K562 (cell line): ENCODE data around the gene ANXA3. TPM values are rescaled to one million over a fixed set of nuclear protein-coding genes. Genes with fewer than 3 reads are reported as not detected.

Experiments used
- ATAC-seq: fragments of 200-7000 bp; cut with Tn5 transposase; 3 replicates; pipeline ENCODE4 v1.9.1; 2020; ENCODE audit warnings: moderate library complexity
- BruUV-seq: library from RNA; stranded (reverse); fragments of 400-500 nt; replicated peaks from 2 replicates; lab custom pipeline; 2021; lab: Mats Ljungman, UMichigan
- CTCF ChIA-PET: fragments of 300-600 bp; formaldehyde crosslinking; extraction: SDS; loops from one replicate; lab custom pipeline; 2021; ENCODE audit warnings: low intra/inter-chr PET ratio; lab: Yijun Ruan, JAX
- POLR2A ChIA-PET: fragments of 300-600, 350-650 bp; sonication (Branson Sonifier 250); formaldehyde crosslinking; extraction: SDS; loops from one replicate; lab custom pipeline; 2021; ENCODE audit warnings: antibody characterized with exemption, inconsistent platforms; lab: Yijun Ruan, JAX
- DNase-seq, 4 experiments: peaks; one replicate each; pipeline versions ENCODE4 v3.0.0 to v3.0.0-alpha.2; 2011 to 2018; ENCODE audit warnings: low spot score in 3 of 4, mixed read lengths in 3 of 4; ENCODE audit errors: extremely low read depth in 1 of 4
- FAIRE-seq: peaks from 2 replicates; lab custom pipeline; 2011; peaks lifted over from hg19 to GRCh38; lab: Jason Lieb, UNC
- H2AFZ ChIP-seq: 2 replicates; pipeline ENCODE4 v1.6.0; 2011; ENCODE audit warnings: low read depth, low read length, control low read depth, inconsistent platforms
- H3K27ac ChIP-seq: fragments of 200-600 bp; 3 replicates; pipeline ENCODE4 v1.8.0; 2011; ENCODE audit warnings: low read depth, mild to moderate bottlenecking, control low read depth, inconsistent platforms, low read length, moderate library complexity, mixed read lengths; ENCODE audit errors: extremely low read depth
- H3K27me3 ChIP-seq, 2 experiments: fragments of 300-600 bp in 1 of 2; 2 replicates in 1 of 2; 3 replicates in 1 of 2; pipeline versions ENCODE4 v1.6.0 to v1.8.0; 2011; ENCODE audit warnings: inconsistent platforms in 2 of 2, low read length in 2 of 2, mild to moderate bottlenecking in 1 of 2, mixed read lengths in 1 of 2, moderate library complexity in 1 of 2; ENCODE audit not compliant: control insufficient read depth in 2 of 2, insufficient read depth in 2 of 2
- H3K36me3 ChIP-seq: fragments of 300-600 bp; 3 replicates; pipeline ENCODE4 v1.8.0; 2011; ENCODE audit warnings: mild to moderate bottlenecking, low read length, inconsistent platforms; ENCODE audit not compliant: control insufficient read depth, insufficient read depth
- H3K4me1 ChIP-seq, 2 experiments: fragments of 200-600 bp in 1 of 2; replicated peaks in 1 of 2; 2 replicates in 1 of 2; 3 replicates in 1 of 2; pipeline versions ENCODE4 v1.5.1 to v1.8.0; 2011; ENCODE audit warnings: inconsistent platforms in 2 of 2, low read length in 2 of 2, mild to moderate bottlenecking in 1 of 2, mixed read lengths in 1 of 2, moderate library complexity in 1 of 2; ENCODE audit not compliant: control insufficient read depth in 2 of 2, insufficient read depth in 2 of 2
- H3K4me2 ChIP-seq: 2 replicates; pipeline ENCODE4 v1.6.1; 2011; ENCODE audit warnings: low read length, control low read depth, inconsistent platforms, mixed read lengths; ENCODE audit not compliant: insufficient read depth
- H3K4me3 ChIP-seq: fragments of 200-600 bp; sonication (generic), shearing (Covaris generic); 2 replicates; pipeline ENCODE4 v1.5.1; 2016; ENCODE audit warnings: control low read depth, inconsistent platforms
- H3K79me2 ChIP-seq: fragments of 200-600 bp; 3 replicates; pipeline ENCODE4 v1.8.0; 2011; ENCODE audit warnings: low read length, inconsistent platforms; ENCODE audit not compliant: control insufficient read depth, insufficient read depth
- H3K9ac ChIP-seq, 2 experiments: 2 replicates each; pipeline versions ENCODE4 v1.6.0 to v1.6.1; 2011; ENCODE audit warnings: low read depth in 2 of 2, low read length in 2 of 2, control low read depth in 1 of 2, inconsistent platforms in 1 of 2, mild to moderate bottlenecking in 1 of 2, mixed read lengths in 1 of 2; ENCODE audit not compliant: insufficient read depth in 1 of 2
- H3K9me1 ChIP-seq: one replicate; pipeline ENCODE4 v1.6.0; 2011; ENCODE audit warnings: inconsistent platforms, mild to moderate bottlenecking, low read length, moderate library complexity; ENCODE audit not compliant: control insufficient read depth, insufficient read depth
- H3K9me3 ChIP-seq: replicated peaks from 2 replicates; pipeline ENCODE4 v1.5.1; 2011; ENCODE audit warnings: low read depth, low read length, inconsistent platforms; ENCODE audit not compliant: control insufficient read depth, insufficient read depth
- H4K20me1 ChIP-seq: replicated peaks from 2 replicates; pipeline ENCODE4 v1.6.1; 2011; ENCODE audit warnings: low read length, inconsistent platforms, mixed read lengths; ENCODE audit not compliant: control insufficient read depth, insufficient read depth
- BRD4 ChIP-seq: fragments of 200-600 bp; sonication (generic); IDR thresholded peaks from 2 replicates; pipeline ENCODE4 v1.6.1; 2017; ENCODE audit warnings: inconsistent platforms
- C11orf30 ChIP-seq: fragments of 450-650 bp; IDR thresholded peaks from 2 replicates; pipeline ENCODE4 v1.6.1; 2016; ENCODE audit warnings: low read depth, mild to moderate bottlenecking
- CGGBP1 ChIP-seq: fragments of 250-450 bp; sonication (Bioruptor Pico); IDR thresholded peaks from 2 replicates; pipeline ENCODE4 v1.9.0; 2021; ENCODE audit warnings: mild to moderate bottlenecking
- CREB3 ChIP-seq: fragments of 450-650 bp; conservative IDR thresholded peaks from 2 replicates; pipeline ENCODE4 v1.6.1; 2016; ENCODE audit warnings: missing genetic modification characterization, low read depth, mild to moderate bottlenecking, missing compliant biosample characterization, moderate library complexity
- ELK1 ChIP-seq: sonication (generic); formaldehyde crosslinking; IDR thresholded peaks from 2 replicates; pipeline ENCODE4 v1.8.1; 2022; ENCODE audit warnings: missing genetic modification reagents
- EP400 ChIP-seq: fragments of 450-650 bp; IDR thresholded peaks from 2 replicates; pipeline ENCODE4 v1.6.1; 2017; ENCODE audit warnings: antibody characterized with exemption, mild to moderate bottlenecking, moderate library complexity
- ETS2 ChIP-seq: IDR thresholded peaks from 2 replicates; pipeline ENCODE4 v1.6.1; 2016; ENCODE audit warnings: borderline replicate concordance, missing genetic modification characterization, mild to moderate bottlenecking, moderate library complexity, missing compliant biosample characterization; ENCODE audit not compliant: poor library complexity, severe bottlenecking
- FOXP1 ChIP-seq: sonication (generic); formaldehyde crosslinking; IDR thresholded peaks from 2 replicates; pipeline ENCODE4 v1.8.0; 2022; ENCODE audit warnings: mild to moderate bottlenecking, missing genetic modification reagents
- MIER1 ChIP-seq: fragments of 450-650 bp; IDR thresholded peaks from 2 replicates; pipeline ENCODE4 v1.6.1; 2016; ENCODE audit warnings: antibody characterized with exemption, mild to moderate bottlenecking, low read depth
- NKRF ChIP-seq: fragments of 450-650 bp; IDR thresholded peaks from 2 replicates; pipeline ENCODE4 v1.6.1; 2016; ENCODE audit warnings: borderline replicate concordance
- NR2C1 ChIP-seq, 2 experiments: fragments of 450-650 bp; IDR thresholded peaks; 2 replicates each; pipeline ENCODE4 v1.6.1; 2017; ENCODE audit warnings: mild to moderate bottlenecking in 2 of 2, antibody characterized with exemption in 1 of 2, inconsistent platforms in 1 of 2, missing compliant biosample characterization in 1 of 2, missing genetic modification characterization in 1 of 2
- SLC30A9 ChIP-seq: fragments of 250-450 bp; sonication (Bioruptor Pico); IDR thresholded peaks from 2 replicates; pipeline ENCODE4 v1.8.0; 2022; ENCODE audit warnings: mild to moderate bottlenecking, moderate library complexity
- SMARCA4 ChIP-seq: fragments of 450-650 bp; IDR thresholded peaks from 2 replicates; pipeline ENCODE4 v1.6.1; 2016
- SMARCE1 ChIP-seq: fragments of 450-650 bp; IDR thresholded peaks from 2 replicates; pipeline ENCODE4 v1.7.1; 2016; ENCODE audit warnings: mild to moderate bottlenecking
- TCFL5 ChIP-seq: fragments of 250-450 bp; sonication (Bioruptor Pico); conservative IDR thresholded peaks from 2 replicates; pipeline ENCODE4 v1.6.1; 2021; ENCODE audit warnings: mild to moderate bottlenecking, moderate library complexity, matching md5 sums
- ZEB2 ChIP-seq: fragments of 450-650 bp; IDR thresholded peaks from 2 replicates; pipeline ENCODE4 v1.6.1; 2016
- ZNF316 ChIP-seq: fragments of 450-650 bp; IDR thresholded peaks from 2 replicates; pipeline ENCODE4 v1.6.1; 2016
- ZNF785 ChIP-seq: fragments of 250-450 bp; sonication (Bioruptor Pico); IDR thresholded peaks from 2 replicates; pipeline ENCODE4 v1.4.0; 2020; ENCODE audit warnings: mild to moderate bottlenecking
- WGBS: fragments of 100-300 bp; shearing (Covaris generic); methylation state at CpG from one replicate; pipeline ENCODE4 v1.1.6; 2016; ENCODE audit warnings: low coverage, mixed read lengths; ENCODE audit not compliant: insufficient coverage; ENCODE audit errors: missing lambda C conversion rate; 5-methylcytosine and 5-hydroxymethylcytosine counted together
- in situ Hi-C: fragments of 300-500 bp; cut with MboI; formaldehyde crosslinking; loops from 4 replicates; pipeline ENCODE4 v1.15.0; 2018; ENCODE audit warnings: inconsistent platforms, mixed read lengths
- intact Hi-C: fragments of 100-400 bp; cut with micrococcal nuclease; formaldehyde crosslinking; loops from 2 replicates; pipeline ENCODE4 v1.14.2; 2022
- polyA plus RNA-seq, 8 experiments: library from polyadenylated mRNA; depleted of rRNA in 4 of 8; stranded (reverse) in 5 of 8; unstranded in 3 of 8; fragments of >200 nt; fragmentation: Nextera tagmentation in 2 of 8; fragmentation: Illumina TruSeq in 1 of 8; extraction: Ambion mirVana in 2 of 8; extraction: Trizol in 1 of 8; gene quantifications; 2 replicates each; pipeline versions ENCODE4 v1.2.1 to v1.2.3, GENCODE V29; 2011 to 2014; ENCODE audit warnings: inconsistent platforms in 1 of 8, missing spikeins in 1 of 8
- total RNA-seq, 7 experiments: library from RNA; depleted of rRNA in 6 of 7; stranded (reverse); fragments of >200 nt in 6 of 7; fragmentation: Illumina TruSeq in 2 of 7; extraction: Trizol in 2 of 7; gene quantifications; 2 replicates each; pipeline versions ENCODE4 v1.2.1 to v1.2.3, GENCODE V29; 2011 to 2021; ENCODE audit warnings: low replicate concordance in 1 of 7

ANXA3 gene
- total and polyA plus RNA-seq, 9 of the 15 experiments (the other 6 are each of a cell fraction or from before 2014, with no cell fraction given), result 6.3 to 15.5 (median 9.8) TPM

- no peak for TF ChIP-seq TCFL5 (CRISPR knock-in tag)
- no peak for TF ChIP-seq ELK1 (CRISPR knock-in tag)
- 0 out of 2 replicates have a peak, but pooled peaks have one; percentile 22 for TF ChIP-seq SMARCE1
- no peak for TF ChIP-seq ZEB2
- no peak for TF ChIP-seq ZNF785
- no peak for TF ChIP-seq CGGBP1 (CRISPR knock-in tag)
Measured at GRCh38 chr4:78651250-78651860, 99.8 kb downstream of the ANXA3 start (continued).

GRCh38 chr4:78652282-78652876 lies 100.8 kb downstream of the ANXA3 start:
- no peak overlapping the region for H3K4me3 ChIP-seq
- peaks cover 33 to 64% of the 10 kb centered on the region in 2 experiments for H3K4me1 ChIP-seq
- 14% methylated on average over 1 of the region's 1 CpG for WGBS
- ChIA-PET CTCF (no interaction called here), POLR2A (interaction anchor here (0.6 to 1.0 kb wide), 3 partner anchors 9 to 121 kb away, joined by 3 to 4 read pairs (median 3); no protein-coding TSS in a partner anchor)
- no peaks in the 10 kb centered on the region for H3K27me3 ChIP-seq
- no peak for DNase-seq
- no peaks in the 10 kb centered on the region for H3K9me1 ChIP-seq
- in situ Hi-C loops (no loop called here), intact Hi-C loops (no loop called here)
- no peak overlapping the region; the same call in 1 of the 2 replicates for H2AFZ ChIP-seq
- H3K27ac ChIP-seq, result no peak overlapping the region
- no peaks in the 10 kb centered on the region for H4K20me1 ChIP-seq
- H3K4me2 ChIP-seq, result no peak overlapping the region
- ATAC-seq, result no peak
- no peak overlapping the region for H3K9ac ChIP-seq
- no peaks in the 10 kb centered on the region for H3K9me3 ChIP-seq
- no TSS peak for BruUV-seq
- FAIRE-seq, result no peak
- no peaks in the 10 kb centered on the region for H3K36me3 ChIP-seq
- no peaks in the 10 kb centered on the region for H3K79me2 ChIP-seq
- TF ChIP-seq BRD4 (no peak), EP400 (no peak), CREB3 (tag) (no peak), NR2C1 (IDR thresholded peaks at IDR 0.05) (no peak), NR2C1 (tag; IDR thresholded peaks at IDR 0.05) (no peak), FOXP1 (no peak), SMARCA4 (no peak), SLC30A9 (CRISPR knock-in tag) (no peak), ZNF316 (peak; percentile 79), MIER1 (no peak), NKRF (no peak), ETS2 (tag) (no peak), C11orf30 (peak; percentile 55)
